AG04449 (cell line): ENCODE results near the gene RBMS3.

Experiments
- CTCF ChIA-PET: fragments of 350-600 bp; formaldehyde crosslinking; extraction: SDS; loops from one replicate; lab custom pipeline; 2021; ENCODE audit warnings: antibody characterized with exemption; lab: Yijun Ruan, JAX
- POLR2A ChIA-PET: fragments of 400-600, 350-600 bp; formaldehyde crosslinking; extraction: SDS; loops from one replicate; lab custom pipeline; 2020; ENCODE audit warnings: antibody characterized with exemption, inconsistent platforms; lab: Yijun Ruan, JAX
- DNase-seq: peaks from one replicate; pipeline ENCODE4 v3.0.0-alpha.2; 2010; ENCODE audit warnings: low read depth, low spot score
- H3K4me3 ChIP-seq: 2 replicates; pipeline ENCODE4 v1.5.1; 2011; ENCODE audit warnings: low read depth, mild to moderate bottlenecking, control low read depth, low read length
- TF ChIP-seq, protein P1 (sequence below): IDR thresholded peaks from one replicate; pipeline ENCODE4 v1.5.1; 2011; ENCODE audit warnings: mild to moderate bottlenecking, moderate library complexity, low read length, control low read depth, inconsistent platforms; ENCODE audit not compliant: insufficient read depth; ENCODE audit errors: missing control alignments

Gene RBMS3

DNA sequence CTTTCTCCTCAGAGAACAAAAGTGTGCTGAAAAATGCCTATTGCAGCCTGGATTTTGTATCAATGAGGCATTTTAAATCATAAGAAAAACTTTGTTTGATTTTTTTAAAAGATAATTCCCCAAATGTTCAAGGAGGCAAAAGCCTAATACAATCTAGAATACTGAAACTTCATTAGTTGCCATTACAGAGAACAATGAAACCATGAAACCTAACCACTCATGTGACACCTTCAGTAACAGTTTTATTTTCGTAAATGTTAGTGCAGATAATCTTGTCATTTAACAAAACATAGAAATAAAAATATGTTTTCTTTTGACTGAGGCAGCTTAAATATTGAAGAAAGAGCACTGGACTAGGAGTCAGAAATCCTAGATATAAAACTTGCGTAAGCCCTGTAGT is 655.9 kb downstream of the RBMS3 start:
- no peak overlapping the region for H3K4me3 ChIP-seq
- ChIA-PET POLR2A (no interaction called here), CTCF (no interaction called here)

DNA sequence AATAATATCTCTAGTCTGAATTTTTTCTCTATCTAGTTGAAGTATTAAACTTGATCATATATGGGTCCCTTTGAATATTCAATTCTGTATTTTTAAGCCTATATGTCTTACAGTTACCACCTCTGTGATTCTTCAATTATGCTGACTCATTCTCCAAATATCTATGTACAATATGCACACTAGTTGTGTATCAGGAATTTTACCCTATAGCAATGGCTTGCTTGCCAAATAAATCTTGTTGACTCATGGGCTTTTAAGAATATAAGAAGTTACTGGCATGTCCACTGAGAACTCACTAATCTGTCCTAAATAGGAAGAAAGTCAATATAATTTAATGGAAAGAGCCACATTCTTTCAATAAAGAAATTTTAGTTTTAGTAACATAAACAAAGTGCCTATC is 656.3 kb downstream of the RBMS3 start:
- ChIA-PET CTCF (no interaction called here), POLR2A (no interaction called here)
- TF ChIP-seq, protein P1, sequence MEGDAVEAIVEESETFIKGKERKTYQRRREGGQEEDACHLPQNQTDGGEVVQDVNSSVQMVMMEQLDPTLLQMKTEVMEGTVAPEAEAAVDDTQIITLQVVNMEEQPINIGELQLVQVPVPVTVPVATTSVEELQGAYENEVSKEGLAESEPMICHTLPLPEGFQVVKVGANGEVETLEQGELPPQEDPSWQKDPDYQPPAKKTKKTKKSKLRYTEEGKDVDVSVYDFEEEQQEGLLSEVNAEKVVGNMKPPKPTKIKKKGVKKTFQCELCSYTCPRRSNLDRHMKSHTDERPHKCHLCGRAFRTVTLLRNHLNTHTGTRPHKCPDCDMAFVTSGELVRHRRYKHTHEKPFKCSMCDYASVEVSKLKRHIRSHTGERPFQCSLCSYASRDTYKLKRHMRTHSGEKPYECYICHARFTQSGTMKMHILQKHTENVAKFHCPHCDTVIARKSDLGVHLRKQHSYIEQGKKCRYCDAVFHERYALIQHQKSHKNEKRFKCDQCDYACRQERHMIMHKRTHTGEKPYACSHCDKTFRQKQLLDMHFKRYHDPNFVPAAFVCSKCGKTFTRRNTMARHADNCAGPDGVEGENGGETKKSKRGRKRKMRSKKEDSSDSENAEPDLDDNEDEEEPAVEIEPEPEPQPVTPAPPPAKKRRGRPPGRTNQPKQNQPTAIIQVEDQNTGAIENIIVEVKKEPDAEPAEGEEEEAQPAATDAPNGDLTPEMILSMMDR: no peak

More for the DNA sequence above, 655.9 kb downstream of the RBMS3 start:
- TF ChIP-seq, protein P1: no peak
- DNase-seq: no peak

DNA sequence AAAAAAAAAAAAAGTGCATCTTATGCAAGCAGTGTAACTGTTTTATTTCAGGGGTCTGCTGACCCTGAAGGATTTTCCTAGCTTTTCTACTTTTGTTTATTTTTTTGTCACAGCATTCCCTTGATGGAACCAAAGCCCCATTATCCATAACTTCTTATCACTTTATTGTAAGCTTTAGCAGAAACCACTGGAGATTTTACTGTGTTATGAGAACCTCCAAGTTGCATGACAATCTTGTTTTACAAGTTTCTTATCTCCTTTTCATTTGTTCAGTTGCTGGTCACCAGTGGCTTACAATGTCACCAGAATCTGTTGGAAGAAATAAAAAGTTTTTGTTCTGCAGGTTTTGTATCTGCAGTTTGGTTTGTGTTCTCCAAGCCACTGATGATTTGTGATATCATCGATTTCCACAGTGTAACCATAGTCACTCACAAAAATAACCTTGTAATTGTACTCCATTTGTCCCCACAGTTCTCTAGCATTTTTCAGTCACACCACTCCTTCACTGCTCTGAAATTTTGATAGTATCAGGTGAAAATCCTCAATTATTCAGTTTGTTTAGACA is 660.0 kb downstream of the RBMS3 start:
- H3K4me3 ChIP-seq: no peak overlapping the region
- ChIA-PET POLR2A (no interaction called here), CTCF (interaction anchor here (1.0 kb wide), 1 partner anchor 19 kb away, joined by 3 read pairs; no protein-coding TSS in a partner anchor)
- TF ChIP-seq, protein P1: no peak
- DNase-seq: no peak

More for the DNA sequence above, 656.3 kb downstream of the RBMS3 start:
- no peak overlapping the region for H3K4me3 ChIP-seq
- no peak for DNase-seq

DNA sequence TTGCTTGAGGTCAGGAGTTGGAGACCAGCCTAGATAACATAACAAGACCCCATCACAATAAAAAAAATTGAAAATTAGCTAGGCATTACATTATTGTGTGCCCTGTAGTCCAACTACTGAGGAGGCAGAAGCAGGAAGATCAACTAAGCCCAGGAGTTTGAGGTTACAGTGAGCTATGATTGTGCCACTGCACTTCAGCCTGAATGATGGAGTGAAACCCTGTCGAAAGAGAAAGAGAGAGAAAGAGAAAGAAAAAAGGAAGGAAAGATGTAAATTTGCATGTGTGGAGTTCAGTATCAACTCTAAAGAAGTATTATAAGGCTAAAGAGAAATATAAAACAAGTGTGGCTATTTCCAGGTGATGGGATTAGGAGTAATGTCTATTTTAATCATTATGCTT is 661.4 kb downstream of the RBMS3 start:
- no peak for DNase-seq
- H3K4me3 ChIP-seq: no peak overlapping the region
- ChIA-PET POLR2A (no interaction called here), CTCF (interaction anchor here (1.1 kb wide), 1 partner anchor 23 kb away, joined by 3 read pairs; no protein-coding TSS in a partner anchor)
- TF ChIP-seq, protein P1: no peak

DNA sequence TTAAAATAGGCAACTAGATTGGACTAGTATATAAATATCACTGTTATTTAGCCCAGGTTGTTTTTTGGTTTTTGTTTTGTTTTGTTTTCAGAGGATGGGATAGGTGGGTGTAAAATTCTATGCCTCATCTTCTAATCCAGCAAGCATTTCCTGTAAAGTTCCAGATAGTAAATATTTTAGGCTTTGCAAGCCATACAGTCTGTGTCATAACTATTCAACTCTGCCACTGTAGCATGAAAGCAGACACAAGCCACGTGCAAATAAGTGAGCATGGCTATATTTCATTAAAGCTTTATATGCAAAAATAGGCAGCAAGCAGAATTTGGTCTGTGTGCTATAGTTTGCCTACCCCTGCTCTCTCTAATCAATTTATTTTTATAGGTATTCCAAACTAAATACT is 668.3 kb downstream of the RBMS3 start:
- ChIA-PET CTCF (no interaction called here), POLR2A (no interaction called here)
- peak; percentile 12 for DNase-seq
- TF ChIP-seq, protein P1: no peak
- H3K4me3 ChIP-seq: no peak overlapping the region

DNA sequence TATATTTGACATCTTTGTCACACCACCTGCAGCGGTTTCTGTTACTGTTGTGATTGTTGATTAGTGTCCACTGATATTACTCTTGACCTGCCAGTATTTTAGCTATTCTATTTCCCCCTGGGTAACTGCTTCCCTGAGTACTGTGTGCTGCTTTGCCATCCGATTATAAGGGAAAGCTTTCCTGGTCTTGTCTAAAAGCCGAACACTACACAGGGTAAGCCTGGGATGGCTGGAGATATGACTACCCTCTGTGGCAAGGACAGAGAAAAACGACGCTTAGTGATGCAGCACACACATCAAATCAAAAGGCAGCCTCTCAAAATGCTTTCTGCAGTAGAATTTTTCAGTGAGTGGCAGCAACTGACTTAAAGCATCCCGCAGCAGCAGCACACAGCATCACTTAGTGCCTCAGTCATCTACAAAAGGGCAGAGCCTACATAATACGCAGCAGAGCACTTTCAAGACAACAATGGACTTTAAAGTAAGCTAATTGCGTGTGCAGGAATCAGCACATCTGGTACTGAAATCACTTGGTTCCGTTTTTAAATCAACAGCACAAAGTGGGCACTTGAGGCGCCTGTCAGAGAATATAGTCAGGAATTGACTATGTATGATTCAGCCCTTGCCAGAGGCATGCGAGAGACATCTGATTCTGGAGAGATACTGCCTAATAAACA is 669.2 kb downstream of the RBMS3 start:
- TF ChIP-seq, protein P1: no peak
- CTCF ChIA-PET: no interaction called here
- no peak overlapping the region for H3K4me3 ChIP-seq
- POLR2A ChIA-PET: no interaction called here
- no peak for DNase-seq
